ENCODE measurements around the gene AGAP3. TPM values are rescaled to one million over a fixed set of nuclear protein-coding genes. Genes with fewer than 3 reads are reported as not detected.

Gene AGAP3
- total and polyA plus RNA-seq, 4 donors: 75.9 to 194 (median 110) TPM

- DNase-seq (no peak), ATAC-seq (ENCODE audit: insufficient read depth, low FRiP score) (no peak)
- 93 to 96% methylated on average over 15 of the region's 15 CpGs for whole genome bisulfite sequencing, 2 donors
- no peak for TF ChIP-seq CTCF (IDR thresholded peaks at IDR 0.05; ENCODE audit: control extremely low read depth, extremely low read depth)
- no peaks in the 10 kb centered on the region for H3K9me3 ChIP-seq (ENCODE audit: control insufficient read depth in 4 of 4, insufficient read depth in 3 of 4, low read length in 3 of 4)
- no peaks in the 10 kb centered on the region for H3K27me3 ChIP-seq (ENCODE audit: control insufficient read depth in 3 of 3, insufficient read depth in 3 of 3, low read length in 2 of 3)
- H3K27ac ChIP-seq (ENCODE audit: low read depth in 1 of 2, low read length in 1 of 2): no peak overlapping the region
- H3K4me3 ChIP-seq: no peak overlapping the region
- H3K9ac ChIP-seq (ENCODE audit: insufficient read depth in 1 of 2, low read length in 2 of 2): no peak overlapping the region
- peaks cover 25 to 80% (median 38%) of the 10 kb centered on the region in 4 donors for H3K36me3 ChIP-seq (ENCODE audit: control insufficient read depth in 4 of 4, insufficient read depth in 4 of 4, low read length in 4 of 4)
- H3K4me1 ChIP-seq (ENCODE audit: control insufficient read depth in 5 of 5, insufficient read depth in 5 of 5, low read length in 5 of 5): no peaks in the 10 kb centered on the region
These were observed 15.7 kb upstream of the AGAP3 start for GRCh38 chr7:151070574-151070960.

GRCh38 chr7:151071032-151071866 lies 15.0 kb upstream of the AGAP3 start:
- ATAC-seq (ENCODE audit: insufficient read depth, low FRiP score) (no peak), DNase-seq (no peak)
- H3K4me1 ChIP-seq (ENCODE audit: control insufficient read depth in 5 of 5, insufficient read depth in 5 of 5, low read length in 5 of 5): no peaks in the 10 kb centered on the region
- no peak overlapping the region for H3K9ac ChIP-seq (ENCODE audit: insufficient read depth in 1 of 2, low read length in 2 of 2)
- no peaks in the 10 kb centered on the region for H3K27me3 ChIP-seq (ENCODE audit: control insufficient read depth in 3 of 3, insufficient read depth in 3 of 3, low read length in 2 of 3)
- 95 to 97% methylated on average over 37 to 39 of the region's 39 CpGs for WGBS, 2 donors
- TF ChIP-seq CTCF (IDR thresholded peaks at IDR 0.05; ENCODE audit: control extremely low read depth, extremely low read depth): no peak
- H3K9me3 ChIP-seq (ENCODE audit: control insufficient read depth in 4 of 4, insufficient read depth in 3 of 4, low read length in 3 of 4): no peaks in the 10 kb centered on the region
- H3K4me3 ChIP-seq: no peak overlapping the region
- H3K27ac ChIP-seq (ENCODE audit: low read depth in 1 of 2, low read length in 1 of 2): no peak overlapping the region
- H3K36me3 ChIP-seq (ENCODE audit: control insufficient read depth in 4 of 4, insufficient read depth in 4 of 4, low read length in 4 of 4): peaks cover 31 to 80% (median 38%) of the 10 kb centered on the region in 4 donors

- WGBS, 2 donors: 85 to 91% methylated on average over 17 of the region's 17 CpGs
- H3K27ac ChIP-seq (ENCODE audit: low read depth in 1 of 2, low read length in 1 of 2): no peak overlapping the region
- H3K36me3 ChIP-seq (ENCODE audit: control insufficient read depth in 4 of 4, insufficient read depth in 4 of 4, low read length in 4 of 4): peaks cover 23 to 65% (median 32%) of the 10 kb centered on the region in 4 donors
- H3K4me1 ChIP-seq (ENCODE audit: control insufficient read depth in 5 of 5, insufficient read depth in 5 of 5, low read length in 5 of 5): peaks cover 0 to 9% (median 5%) of the 10 kb centered on the region in 5 donors
- H3K9ac ChIP-seq (ENCODE audit: insufficient read depth in 1 of 2, low read length in 2 of 2): no peak overlapping the region
- no peaks in the 10 kb centered on the region for H3K9me3 ChIP-seq (ENCODE audit: control insufficient read depth in 4 of 4, insufficient read depth in 3 of 4, low read length in 3 of 4)
- TF ChIP-seq CTCF (IDR thresholded peaks at IDR 0.05; ENCODE audit: control extremely low read depth, extremely low read depth): no peak
- DNase-seq (no peak), ATAC-seq (ENCODE audit: insufficient read depth, low FRiP score) (no peak)
- H3K27me3 ChIP-seq (ENCODE audit: control insufficient read depth in 3 of 3, insufficient read depth in 3 of 3, low read length in 2 of 3): no peaks in the 10 kb centered on the region
- no peak overlapping the region for H3K4me3 ChIP-seq
These were observed 12.3 kb upstream of the AGAP3 start for GRCh38 chr7:151073990-151074389.
